ENCODE measurements around the gene CRYZ. TPM values are rescaled to one million over a fixed set of nuclear protein-coding genes. Genes with fewer than 3 reads are reported as not detected.
"Not testable (repeated sequence)": the region's sequence is repeated elsewhere in the genome, so short reads cannot be mapped to it uniquely, and the experiment has no call there.

CRYZ gene
- polyA plus RNA-seq, 4 donors, result 185 to 198 (median 189) TPM

GRCh38 chr1:74686928-74687327 is 45.9 kb downstream of the CRYZ start:
- DNase-seq (ENCODE audit: low read depth in 4 of 4, low spot score in 3 of 4), result no peak

GRCh38 chr1:74684301-74684700 is 48.5 kb downstream of the CRYZ start:
- DNase-seq (ENCODE audit: low read depth in 4 of 4, low spot score in 3 of 4), result no peak

GRCh38 chr1:74683656-74684055 is 49.2 kb downstream of the CRYZ start:
- no peak for DNase-seq (ENCODE audit: low read depth in 4 of 4, low spot score in 3 of 4)

- DNase-seq (ENCODE audit: low read depth in 4 of 4, low spot score in 3 of 4), result no peak
These were observed 51.0 kb downstream of the CRYZ start for GRCh38 chr1:74681851-74682250.

GRCh38 chr1:74681449-74681848 is 51.4 kb downstream of the CRYZ start:
- no peak for DNase-seq (ENCODE audit: low read depth in 4 of 4, low spot score in 3 of 4)

GRCh38 chr1:74681001-74681400 is 51.8 kb downstream of the CRYZ start:
- DNase-seq (ENCODE audit: low read depth in 4 of 4, low spot score in 3 of 4), result no peak

- DNase-seq (ENCODE audit: low read depth in 4 of 4, low spot score in 3 of 4), result no peak
These were observed 53.0 kb downstream of the CRYZ start for GRCh38 chr1:74679811-74680210.

GRCh38 chr1:74677926-74678325 is 54.9 kb downstream of the CRYZ start:
- no peak for DNase-seq (ENCODE audit: low read depth in 4 of 4, low spot score in 3 of 4)

GRCh38 chr1:74674278-74675048 is 58.4 kb downstream of the CRYZ start:
- no peak for DNase-seq (ENCODE audit: low read depth in 4 of 4, low spot score in 3 of 4)

- no peak for DNase-seq (ENCODE audit: low read depth in 4 of 4, low spot score in 3 of 4)
These were observed 59.3 kb downstream of the CRYZ start, which contains the start of gene ERICH3 for GRCh38 chr1:74673351-74674111. TSS of gene ERICH3 (minus strand) at chr1:74673792. CDS start at chr1:74673519, 273 bp downstream.

- DNase-seq (ENCODE audit: low read depth in 4 of 4, low spot score in 3 of 4), result not testable (repeated sequence)
These were observed 62.0 kb downstream of the CRYZ start for GRCh38 chr1:74670866-74671265.

Other genes starting within 250 kb of the CRYZ start
- under 1 TPM in 1 of 4 donors, not detected in 3; 0.04 TPM for gene LRRC53, start 220.4 kb downstream of the CRYZ start, polyA plus RNA-seq (ENCODE audit: insufficient read length in 4 of 4)
- under 1 TPM; 0.45 to 0.53 (median 0.49) TPM for gene ERICH3, start 59.3 kb downstream of the CRYZ start, polyA plus RNA-seq (ENCODE audit: insufficient read length in 4 of 4)
- gene TYW3, start 102 bp upstream of the CRYZ start, polyA plus RNA-seq (ENCODE audit: insufficient read length in 4 of 4), result 10 to 100 TPM; 32.4 to 35.9 (median 33.2) TPM

Data from right renal pelvis (tissue), 4 donors.